IPS DF 19.7 (cell line): Measurements from ENCODE around the gene CTSF.
"Not testable (repeated sequence)": the region's sequence is repeated elsewhere in the genome, so short reads cannot be mapped to it uniquely, and the experiment has no call there.

ENCODE experiments used
- DNase-seq: peaks from one replicate; pipeline ENCODE4 v3.0.0-alpha.2; 2013; ENCODE audit warnings: low read depth, low spot score

Gene CTSF

DNA sequence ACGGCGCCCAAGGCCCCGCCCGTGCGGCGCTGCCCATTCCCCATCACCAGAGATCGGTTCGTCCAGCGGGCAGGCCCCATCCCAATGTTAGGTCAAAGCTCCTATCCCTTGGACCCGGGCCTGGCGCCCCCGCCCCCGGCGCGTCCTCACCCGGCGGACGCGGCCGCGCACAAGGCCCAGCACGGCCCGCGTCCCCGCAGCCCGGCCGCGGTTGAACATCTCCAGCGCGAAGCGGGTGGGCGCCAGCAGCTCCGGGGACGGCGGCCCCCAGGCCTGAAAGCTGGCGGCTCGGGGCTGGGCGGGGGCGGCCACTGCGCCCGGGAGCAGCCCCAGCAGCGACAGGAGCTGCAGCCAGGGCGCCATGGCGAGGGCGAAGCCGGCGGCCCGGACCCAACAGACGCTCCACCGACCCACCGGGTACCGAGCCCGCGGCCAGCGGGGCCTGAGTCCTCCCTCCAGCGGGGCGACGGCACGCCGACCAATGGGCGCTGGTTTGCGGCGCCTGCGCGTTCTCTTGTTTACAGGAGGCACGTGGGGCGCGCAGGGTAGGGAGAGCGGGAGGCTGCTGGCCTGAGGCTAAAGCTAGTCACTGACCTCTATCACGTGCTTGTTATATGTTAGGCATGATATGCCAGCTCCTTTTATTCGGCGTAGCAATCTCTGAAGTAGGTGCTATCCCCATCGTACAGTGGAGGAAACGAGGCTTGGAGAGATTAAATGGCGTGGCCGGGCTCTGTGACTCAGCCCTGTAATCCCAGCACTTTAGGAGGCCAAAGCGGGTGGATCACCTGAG lies at the start of gene CTSF:
CTSF (minus strand) TSS at position 483 of the 793 bp plus-strand sequence; CDS start at position 363, 120 bp downstream.
- no peak for DNase-seq

DNA sequence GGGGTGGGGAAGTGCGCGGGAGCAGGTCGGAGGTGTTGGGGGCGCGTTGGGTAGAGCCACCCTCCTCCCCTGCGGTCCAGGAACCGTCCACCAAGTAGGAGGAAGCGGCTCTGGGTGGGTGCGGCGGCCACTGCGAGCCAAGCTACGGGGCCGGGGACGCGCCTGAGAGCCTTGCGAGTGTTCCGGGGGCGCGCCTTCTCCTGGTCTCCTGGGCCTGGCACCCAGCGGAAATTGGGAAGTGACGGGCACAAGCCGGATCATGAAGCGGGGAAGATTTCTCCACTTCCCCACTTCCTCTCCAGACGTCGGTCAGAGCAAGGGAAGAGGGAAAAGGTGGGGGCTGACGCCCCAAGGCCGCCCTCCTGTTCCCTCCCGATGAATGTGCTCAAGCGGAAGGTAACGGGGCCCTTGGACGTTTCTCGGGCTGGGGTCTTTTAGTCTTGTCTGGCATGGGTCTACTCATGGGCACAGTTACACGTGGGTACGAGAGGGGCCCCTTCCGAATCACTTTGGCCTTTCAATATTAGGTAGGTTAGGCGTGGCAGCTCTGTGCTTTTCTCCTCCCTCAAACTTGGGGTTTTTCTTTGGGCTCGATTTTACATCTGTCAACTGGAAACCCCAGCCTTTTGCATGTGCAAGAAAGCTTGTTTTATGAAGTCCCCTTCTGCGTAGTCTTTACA lies 48.9 kb upstream of the CTSF start:
- DNase-seq: no peak

DNA sequence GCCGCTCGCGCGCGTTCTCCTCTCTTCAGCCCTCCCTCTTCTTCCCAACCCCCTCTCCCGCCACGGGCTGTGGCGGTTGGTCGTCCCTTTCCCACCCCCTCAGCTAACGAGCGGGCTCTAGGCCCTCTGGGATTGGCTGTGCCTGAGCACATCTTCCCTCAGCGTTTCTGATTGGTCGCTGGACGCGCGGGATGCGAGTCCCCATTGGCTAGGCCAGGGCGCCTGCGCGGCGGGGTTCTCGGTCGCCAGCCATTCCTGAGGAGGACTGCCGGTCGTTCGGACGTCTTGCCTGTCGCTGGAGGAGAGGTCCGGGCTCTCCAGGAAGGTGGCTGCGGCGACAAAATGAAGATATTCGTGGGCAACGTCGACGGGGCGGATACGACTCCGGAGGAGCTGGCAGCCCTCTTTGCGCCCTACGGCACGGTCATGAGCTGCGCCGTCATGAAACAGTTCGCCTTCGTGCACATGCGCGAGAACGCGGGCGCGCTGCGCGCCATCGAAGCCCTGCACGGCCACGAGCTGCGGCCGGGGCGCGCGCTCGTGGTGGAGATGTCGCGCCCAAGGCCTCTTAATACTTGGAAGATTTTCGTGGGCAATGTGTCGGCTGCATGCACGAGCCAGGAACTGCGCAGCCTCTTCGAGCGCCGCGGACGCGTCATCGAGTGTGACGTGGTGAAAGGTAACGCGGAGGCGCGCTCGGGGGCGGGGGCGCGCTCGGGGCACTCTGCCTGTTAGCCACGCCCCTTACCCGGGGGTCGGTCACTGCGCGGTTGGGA lies 48.2 kb upstream of the CTSF start, which contains the start of gene RBM14:
RBM14 (plus strand) TSS at position 252 of the 776 bp plus-strand sequence; CDS start at position 343, 91 bp downstream.
- DNase-seq: peak; percentile 99

DNA sequence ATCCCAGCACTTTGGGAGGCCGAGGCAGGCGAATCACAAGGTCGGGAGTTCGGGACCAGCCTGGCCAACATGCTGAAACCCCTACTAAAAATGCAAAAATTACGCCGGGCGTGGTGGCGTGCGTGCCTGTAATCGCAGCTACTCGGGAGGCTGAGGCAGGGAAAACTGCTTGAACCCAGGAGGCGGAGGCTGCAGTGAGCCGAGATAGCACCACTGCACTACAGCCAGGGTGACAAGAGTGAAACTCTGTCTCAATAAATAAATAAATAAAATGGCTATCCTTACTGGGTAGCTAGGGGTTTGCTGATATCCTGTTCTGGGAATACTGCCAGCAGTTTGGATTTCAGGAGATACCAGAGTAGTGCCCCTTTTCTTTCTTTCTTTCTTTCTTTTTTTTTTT lies 45.7 kb upstream of the CTSF start:
- no peak for DNase-seq

DNA sequence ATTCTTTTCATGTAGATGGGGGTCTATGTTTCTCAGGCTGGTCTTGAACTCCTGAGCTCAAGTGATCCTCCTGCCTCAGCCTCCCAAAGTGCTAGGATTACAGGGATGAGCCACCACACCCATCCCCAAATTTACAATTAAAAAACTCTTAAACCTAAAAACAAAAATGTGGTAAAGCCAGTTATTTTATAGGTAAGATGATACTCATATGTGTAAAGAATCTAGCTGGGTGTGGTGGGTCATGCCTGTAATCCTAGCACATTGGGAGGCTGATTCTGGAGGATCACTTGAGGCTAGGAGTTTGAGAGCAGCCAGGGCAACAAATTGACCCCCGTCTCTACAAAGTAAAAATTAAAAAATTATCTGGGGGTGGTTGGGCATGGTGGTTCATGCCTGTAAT lies 44.1 kb upstream of the CTSF start:
- DNase-seq: no peak

DNA sequence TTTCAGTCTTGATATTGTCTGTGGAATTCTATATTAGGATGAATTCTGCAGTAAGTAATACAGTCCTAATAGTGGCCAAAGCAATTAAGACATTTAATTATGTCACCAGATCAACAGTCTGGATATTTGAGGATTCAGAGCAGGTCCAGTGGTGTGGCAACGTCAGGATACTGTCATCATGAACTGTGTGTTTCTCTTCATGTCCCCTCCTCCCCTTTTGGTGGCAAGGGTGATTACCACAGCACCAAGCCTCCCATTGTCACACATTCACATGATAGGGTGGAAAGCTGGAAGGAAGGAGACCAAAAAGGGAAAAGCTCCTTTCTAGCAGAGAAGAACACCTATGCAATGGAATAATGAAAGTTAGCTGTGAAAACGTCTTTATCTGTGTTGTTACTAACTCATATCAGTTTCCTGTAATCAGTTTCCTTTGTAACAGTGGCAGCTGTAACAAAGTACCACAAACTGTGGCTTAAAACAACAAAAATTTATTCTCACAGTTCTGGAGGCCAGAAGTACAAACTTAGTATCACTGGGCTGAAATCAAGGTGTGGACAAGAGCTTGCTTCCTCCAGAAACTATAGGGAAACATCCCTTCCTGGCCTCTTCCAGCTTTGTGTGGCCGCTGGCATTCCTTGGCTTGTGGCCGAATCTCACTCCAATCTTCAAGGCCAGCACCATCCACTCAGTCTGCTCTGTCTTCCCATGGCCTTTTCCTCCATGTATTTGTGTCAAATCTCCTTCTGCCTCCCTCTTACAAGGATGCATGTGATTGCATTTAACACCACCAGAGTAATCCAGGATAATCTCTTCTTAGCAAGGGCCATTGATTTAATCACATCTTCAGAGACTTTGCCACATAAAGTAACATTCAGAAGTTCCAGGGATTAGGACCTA lies 41.6 kb upstream of the CTSF start:
- no peak for DNase-seq

DNA sequence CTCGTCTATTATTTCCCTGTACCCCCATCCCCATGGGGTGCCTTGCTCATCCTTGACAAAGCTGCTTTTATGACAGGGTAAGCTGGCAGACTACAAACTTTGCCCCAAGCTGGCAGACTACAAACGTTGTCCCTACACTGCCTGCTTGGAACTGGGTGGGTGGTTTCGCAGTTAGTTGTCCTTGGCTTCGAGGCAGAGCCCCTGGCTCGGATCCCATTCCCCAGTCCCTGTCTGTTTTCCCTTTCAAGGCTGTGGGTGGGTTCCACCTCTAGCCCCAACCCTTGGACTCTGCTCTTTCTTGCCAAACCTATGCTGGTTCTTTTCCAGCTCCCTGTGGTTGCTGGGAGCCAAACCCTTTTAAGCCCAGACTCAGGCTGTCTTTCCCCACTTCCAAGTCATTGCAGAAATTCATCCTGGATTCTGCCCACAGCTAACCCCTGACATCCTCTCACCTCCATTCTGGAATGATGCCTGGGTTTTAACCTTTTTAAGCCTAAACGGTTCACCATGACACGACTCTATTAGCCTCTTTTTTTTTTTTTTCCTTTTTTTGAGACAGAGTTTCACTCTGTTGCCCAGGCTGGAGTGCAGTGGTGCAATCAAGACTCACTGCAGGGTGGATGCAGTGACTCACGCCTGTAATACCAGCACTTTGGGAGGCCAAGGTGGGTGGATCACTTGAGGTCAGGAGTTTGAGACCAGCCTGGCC lies 38.9 kb upstream of the CTSF start:
- DNase-seq: no peak

DNA sequence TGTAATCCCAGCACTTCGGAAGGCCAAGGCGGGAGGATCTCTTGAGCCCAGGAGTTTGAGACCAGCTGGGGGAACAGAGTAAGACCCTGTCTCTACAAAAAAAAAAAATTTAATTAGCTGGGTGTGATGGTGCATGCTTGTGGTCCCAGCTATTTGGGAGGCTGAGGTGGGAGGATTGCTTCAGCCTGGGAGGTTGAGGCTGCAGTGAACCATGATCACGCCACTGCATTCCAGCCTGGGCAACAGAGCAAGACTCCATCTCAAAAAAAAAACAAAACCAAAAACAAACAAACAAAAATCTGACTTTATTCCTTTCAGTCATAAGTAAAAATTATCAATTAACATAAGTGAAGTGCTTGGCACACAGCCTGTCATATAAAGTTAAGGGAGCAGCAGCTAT lies 38.2 kb upstream of the CTSF start:
- DNase-seq: not testable (repeated sequence)

DNA sequence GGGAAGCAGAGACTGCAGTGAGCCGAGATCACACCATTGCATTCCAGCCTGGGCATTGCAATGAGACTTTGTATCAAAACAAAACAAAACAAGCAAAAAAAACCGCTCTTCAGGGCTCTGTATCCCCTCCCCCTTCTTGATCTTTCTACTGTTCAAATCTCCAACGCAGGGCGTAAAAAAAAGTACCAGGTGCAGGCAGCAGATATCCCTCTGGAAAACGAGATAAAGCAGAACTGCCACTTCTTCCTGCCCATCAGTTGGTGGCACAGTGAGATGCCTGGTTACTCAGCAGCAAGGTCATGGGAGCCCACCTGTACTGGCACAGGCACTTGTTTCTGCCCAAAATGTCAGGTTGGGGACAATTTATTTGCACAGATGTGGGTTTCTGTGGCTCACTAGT lies 35.7 kb upstream of the CTSF start:
- no peak for DNase-seq

DNA sequence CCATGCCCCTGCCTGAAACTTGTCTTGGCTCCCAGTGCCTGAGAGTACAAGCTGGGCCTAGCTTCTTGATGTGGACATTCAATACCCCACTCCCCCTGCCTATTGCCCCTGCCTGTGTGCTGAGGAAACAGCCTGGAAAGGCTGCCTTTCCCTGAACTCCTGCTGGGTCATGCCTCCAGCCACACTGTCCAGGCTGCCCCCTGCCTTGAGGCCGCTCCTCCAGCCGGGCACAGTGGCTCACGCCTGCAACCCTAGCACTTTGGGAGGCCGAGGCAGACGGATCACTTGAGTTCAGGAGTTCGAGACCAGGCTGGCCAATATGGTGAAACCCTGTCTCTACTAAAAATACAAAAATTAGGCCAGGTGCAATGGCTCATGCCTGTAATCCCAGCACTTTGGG lies 34.7 kb upstream of the CTSF start:
- no peak for DNase-seq

DNA sequence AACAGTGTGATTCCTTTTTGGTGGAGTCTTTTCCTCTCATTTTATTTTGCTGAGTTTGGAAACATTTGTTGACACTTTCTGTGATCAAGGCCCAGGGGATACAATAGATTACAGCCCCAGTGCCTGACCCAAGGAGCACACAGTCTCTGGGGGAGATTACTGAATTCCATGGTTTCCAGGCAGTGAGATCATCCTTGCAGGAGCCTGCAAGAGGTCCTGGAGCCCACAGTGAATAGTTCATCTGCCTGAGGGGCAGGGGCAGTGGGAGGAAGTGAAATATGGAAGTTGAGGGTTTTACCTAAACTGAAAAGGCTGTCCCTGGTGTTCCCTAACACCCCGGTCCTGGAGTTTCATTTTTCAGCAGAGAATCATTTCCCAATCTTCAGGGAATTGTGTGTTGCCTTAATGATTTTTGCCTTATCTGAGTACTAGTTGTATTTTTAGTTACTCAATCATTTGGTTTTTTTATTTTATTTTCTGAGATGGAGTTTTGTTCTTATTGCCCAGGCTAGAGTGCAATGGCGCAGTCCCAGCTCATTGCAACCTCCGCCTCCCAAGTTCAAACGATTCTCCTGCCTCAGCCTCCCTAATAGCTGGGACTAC lies 32.3 kb upstream of the CTSF start:
- no peak for DNase-seq

DNA sequence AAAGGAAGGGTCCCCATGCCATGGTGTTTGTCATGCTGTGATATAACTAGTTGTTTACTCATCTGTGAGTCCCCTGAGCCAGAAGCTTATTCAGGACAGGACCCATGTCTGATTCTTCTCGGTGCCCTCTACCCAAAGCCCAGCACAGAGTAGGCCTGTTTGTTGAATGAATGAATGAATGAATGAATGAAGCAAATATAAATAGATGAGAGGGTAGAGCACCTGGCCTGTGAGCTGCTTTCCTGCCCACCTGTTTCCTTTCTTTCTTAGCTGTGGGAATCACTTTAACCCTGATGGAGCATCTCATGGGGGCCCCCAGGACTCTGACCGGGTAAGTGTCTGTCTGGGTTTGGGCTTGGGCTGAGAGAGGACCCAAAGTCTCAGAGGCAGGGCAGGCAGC lies 31.8 kb upstream of the CTSF start:
- no peak for DNase-seq

DNA sequence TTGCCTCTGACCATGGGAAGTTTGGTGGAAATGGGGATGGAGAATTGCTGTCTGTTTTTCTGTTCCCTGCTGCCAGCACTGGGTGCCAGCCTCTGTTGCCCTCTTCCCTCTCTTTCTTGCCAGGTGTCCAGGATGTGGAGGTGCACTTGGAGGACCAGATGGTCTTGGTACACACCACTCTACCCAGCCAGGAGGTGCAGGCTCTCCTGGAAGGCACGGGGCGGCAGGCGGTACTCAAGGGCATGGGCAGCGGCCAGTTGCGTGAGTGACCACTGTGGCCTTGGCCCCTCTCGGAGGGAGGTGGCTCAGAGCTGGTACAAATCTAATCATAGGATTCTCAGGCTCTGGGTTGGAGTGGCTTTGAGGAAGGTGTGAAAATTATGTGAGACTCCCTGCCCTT lies 30.6 kb upstream of the CTSF start:
- DNase-seq: no peak

DNA sequence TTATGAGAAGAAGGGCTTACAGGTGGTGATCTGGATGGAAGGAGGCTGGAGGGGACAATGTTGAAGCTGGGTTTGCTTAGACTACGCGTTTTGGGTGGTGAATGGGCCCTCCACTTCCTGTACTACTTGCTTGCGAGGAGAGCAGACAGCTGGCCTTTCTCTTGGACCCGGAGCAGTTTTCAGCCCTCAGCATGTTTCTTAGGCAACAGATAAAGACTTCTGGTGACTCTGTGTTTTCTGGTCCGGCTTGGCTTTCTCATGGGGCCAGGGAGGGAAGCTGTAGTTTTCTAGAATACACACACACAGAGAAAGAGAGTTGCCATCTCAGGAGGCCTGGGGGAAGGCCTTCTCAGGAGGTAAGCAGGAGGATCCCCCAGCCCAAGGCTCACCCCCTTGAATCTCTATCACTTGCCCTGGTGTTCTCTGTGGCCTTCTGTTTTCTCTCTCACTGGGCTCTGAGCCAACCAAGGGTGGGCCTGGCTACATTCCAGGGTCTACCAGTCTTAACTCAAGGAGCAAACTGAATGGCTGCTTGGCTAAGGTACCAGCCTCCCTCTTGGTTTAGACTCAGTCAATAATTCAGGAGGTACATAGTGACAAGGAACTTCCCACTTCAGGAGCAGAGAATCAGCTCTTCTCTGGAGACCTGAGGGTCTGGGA lies 27.0 kb upstream of the CTSF start:
- no peak for DNase-seq

DNA sequence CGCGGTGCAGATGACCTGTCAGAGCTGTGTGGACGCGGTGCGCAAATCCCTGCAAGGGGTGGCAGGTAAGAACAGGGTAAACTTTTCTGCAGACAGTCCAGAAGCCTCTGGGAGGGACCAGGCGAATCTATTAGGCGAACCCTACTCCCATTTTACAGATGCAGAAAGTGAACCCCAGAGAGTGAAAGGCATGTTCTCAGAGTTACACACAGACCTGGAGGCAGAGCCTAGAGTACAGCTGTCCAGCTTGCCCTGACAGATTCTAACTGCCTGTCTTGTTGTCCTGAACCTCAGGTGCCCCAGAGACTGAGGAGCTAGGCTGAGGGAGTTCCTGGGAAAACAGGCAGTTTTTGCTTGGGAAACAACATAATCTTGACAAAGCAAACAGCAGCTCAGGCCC lies 25.2 kb upstream of the CTSF start:
- DNase-seq: no peak

DNA sequence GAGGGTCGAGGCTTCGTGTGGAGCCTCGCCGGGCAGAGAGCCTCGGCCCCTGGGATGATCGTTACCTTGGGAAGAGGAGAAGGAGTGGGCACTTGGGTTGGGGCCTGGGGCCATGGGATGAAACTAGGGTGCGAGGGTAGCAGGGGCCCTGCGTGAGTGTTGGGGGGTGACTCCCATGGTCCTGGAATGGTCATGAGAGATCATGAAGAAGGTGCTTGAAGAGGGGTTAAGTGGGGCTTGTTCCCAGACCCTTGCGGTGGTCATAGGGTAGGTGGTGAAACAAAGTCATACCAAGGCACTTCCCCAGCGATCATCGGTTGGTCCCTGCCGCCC lies 24.9 kb upstream of the CTSF start:
- DNase-seq: no peak

DNA sequence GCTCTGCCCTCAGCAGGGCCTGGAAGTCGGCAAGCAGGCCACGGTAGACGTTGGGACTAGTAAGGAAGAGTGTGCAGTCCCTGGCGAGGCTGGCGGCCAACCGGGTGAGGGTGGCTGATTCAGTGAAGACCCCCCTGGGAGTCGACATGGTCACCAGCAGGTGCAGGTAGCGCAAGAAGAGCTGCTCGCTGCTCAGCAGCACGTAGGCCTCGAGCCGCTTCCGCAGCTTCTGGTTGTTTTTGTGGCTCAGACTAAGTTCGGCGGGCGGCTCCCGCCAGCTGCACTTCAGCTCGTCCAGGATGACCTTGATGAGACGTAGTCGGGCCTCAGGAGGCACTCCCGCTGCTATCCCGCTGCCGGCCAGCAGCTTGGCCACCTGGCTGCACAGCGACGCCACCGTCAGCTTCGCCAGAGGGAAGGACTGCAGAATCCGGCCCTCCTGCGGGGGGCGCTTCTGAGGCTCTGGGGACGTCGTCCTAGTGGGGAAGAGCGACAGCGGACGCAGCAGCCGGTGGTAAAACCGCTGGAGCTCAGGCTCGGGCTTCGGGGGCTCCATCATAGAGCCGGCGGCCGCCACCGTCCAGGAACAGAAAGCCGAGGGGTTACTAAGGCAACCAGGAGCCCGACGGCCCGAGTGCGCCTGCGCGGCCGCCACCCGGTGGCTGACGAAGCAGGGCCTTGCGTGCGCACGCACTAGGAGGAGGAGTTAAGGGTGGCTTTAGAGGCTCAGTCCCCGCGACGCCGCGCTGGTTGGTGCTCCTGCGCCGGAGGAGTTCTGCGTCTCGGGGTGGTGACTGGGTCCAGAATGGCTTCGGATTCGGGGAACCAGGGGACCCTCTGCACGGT lies 24.3 kb upstream of the CTSF start, which contains the start of the genes CCDC87 and CCS:
CCDC87 (minus strand) TSS at position 607 of the 846 bp plus-strand sequence; CDS start at position 559, 48 bp downstream.
CCS (plus strand) TSS at position 729 of the 846 bp plus-strand sequence; CDS start at position 806, 77 bp downstream.
- DNase-seq: no peak

DNA sequence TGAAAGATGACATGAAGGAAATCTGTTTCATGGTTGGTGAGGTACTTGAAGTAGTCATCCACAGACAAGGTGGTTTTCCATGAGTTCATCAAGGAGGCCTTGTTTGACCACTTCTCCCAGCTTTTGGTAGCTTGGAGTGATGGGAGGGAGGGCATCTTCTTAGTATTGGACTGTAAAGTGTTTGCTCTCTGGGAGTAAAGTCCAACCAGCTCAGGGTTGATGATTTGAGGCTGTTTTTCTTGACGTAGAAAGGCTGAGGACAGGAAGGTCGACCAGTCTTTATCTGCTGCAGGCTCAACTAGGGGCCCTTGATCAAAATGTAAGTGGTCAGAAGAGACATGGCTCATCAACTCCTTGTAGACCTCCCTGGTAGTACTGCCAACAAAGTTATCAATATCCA lies 22.8 kb upstream of the CTSF start:
- no peak for DNase-seq
